Testis (tissue), 2 donors: ENCODE measurements around the gene RFPL2.

Experiments
- POLR2A ChIP-seq: fragments of 450-650 bp; IDR thresholded peaks from one replicate; pipeline ENCODE4 v1.6.1; 2017; ENCODE audit warnings: antibody characterized with exemption, mild to moderate bottlenecking, moderate library complexity
- TF ChIP-seq, protein P1 (sequence below), 3 experiments: fragments of 450-650 bp in 2 of 3; fragments of 200-600 bp in 1 of 3; sonication (generic) in 1 of 3; IDR thresholded peaks; one replicate each; pipeline ENCODE4 v1.5.1; 2016 to 2019; ENCODE audit warnings: antibody characterized with exemption in 3 of 3, mild to moderate bottlenecking in 2 of 3, moderate library complexity in 1 of 3

DNA sequence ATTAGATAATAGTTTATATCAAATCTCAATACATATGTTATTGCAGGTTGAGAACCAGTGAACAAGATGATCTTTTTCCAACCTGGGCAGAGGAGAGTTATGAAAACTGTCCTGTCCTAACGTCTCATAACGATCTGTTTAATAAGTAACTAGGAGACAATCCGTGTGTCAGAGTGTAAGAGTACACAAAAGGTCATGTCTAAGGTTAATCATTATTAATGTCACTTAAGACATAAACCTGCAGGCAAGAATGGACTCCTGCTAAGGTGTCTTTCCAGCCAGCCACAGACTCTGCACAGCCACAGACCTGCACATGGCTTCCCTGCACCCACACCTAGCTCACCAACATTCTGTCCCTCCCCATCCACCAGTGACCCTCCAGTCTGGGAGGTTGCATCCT lies 40.2 kb upstream of the RFPL2 start:
- TF ChIP-seq, protein P1, sequence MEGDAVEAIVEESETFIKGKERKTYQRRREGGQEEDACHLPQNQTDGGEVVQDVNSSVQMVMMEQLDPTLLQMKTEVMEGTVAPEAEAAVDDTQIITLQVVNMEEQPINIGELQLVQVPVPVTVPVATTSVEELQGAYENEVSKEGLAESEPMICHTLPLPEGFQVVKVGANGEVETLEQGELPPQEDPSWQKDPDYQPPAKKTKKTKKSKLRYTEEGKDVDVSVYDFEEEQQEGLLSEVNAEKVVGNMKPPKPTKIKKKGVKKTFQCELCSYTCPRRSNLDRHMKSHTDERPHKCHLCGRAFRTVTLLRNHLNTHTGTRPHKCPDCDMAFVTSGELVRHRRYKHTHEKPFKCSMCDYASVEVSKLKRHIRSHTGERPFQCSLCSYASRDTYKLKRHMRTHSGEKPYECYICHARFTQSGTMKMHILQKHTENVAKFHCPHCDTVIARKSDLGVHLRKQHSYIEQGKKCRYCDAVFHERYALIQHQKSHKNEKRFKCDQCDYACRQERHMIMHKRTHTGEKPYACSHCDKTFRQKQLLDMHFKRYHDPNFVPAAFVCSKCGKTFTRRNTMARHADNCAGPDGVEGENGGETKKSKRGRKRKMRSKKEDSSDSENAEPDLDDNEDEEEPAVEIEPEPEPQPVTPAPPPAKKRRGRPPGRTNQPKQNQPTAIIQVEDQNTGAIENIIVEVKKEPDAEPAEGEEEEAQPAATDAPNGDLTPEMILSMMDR (IDR thresholded peaks at IDR 0.05) = no peak
- no peak for TF ChIP-seq POLR2A
